Ramos (cell line): ENCODE measurements around the gene MKNK2.
"Not testable (repeated sequence)": the region's sequence is repeated elsewhere in the genome, so short reads cannot be mapped to it uniquely, and the experiment has no call there.

Experiments used
- in situ Hi-C: fragments of 300-500 bp; cut with MboI; formaldehyde crosslinking; loops from one replicate; pipeline ENCODE4 v1.14.3; 2022; ENCODE audit warnings: low sequenced_read_pairs; ENCODE audit not compliant: unreplicated experiment

The MKNK2 gene

GRCh38 chr19:2003874-2004273 lies 47.2 kb downstream of the MKNK2 start:
- in situ Hi-C loops, result no loop called here

DNA sequence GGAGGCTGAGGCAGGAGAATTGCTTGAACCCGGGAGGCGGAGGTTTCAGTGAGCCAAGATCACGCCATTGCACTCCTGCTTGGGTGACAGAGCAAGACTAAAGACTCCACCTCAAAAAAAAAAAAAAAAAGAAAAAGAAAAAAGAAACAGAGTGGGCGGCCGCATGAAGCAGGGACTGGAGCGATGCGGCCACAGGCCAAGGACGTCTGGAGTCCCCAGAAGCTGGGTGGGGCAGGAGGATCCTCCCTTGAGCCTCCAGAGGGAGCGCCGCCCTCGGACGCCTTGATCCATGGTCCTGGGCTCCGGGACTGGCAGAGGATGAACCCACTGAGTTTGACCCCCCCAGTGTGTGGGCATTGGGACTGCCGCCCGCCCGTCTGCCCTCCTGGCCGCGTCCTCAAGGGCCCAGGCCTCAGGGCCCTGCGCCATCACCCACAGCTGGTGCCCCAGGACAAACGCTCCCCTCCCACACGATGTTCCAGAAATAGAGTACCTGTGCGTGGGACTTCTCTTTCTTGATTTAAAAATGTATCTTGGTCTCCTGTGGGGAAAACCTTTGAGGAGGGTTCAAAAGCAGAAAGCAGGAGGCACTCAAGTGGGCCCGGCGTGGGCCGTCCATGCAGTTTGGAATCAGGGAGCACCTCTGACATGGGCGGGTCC lies 51.1 kb downstream of the MKNK2 start:
- in situ Hi-C loops, result no loop called here

DNA sequence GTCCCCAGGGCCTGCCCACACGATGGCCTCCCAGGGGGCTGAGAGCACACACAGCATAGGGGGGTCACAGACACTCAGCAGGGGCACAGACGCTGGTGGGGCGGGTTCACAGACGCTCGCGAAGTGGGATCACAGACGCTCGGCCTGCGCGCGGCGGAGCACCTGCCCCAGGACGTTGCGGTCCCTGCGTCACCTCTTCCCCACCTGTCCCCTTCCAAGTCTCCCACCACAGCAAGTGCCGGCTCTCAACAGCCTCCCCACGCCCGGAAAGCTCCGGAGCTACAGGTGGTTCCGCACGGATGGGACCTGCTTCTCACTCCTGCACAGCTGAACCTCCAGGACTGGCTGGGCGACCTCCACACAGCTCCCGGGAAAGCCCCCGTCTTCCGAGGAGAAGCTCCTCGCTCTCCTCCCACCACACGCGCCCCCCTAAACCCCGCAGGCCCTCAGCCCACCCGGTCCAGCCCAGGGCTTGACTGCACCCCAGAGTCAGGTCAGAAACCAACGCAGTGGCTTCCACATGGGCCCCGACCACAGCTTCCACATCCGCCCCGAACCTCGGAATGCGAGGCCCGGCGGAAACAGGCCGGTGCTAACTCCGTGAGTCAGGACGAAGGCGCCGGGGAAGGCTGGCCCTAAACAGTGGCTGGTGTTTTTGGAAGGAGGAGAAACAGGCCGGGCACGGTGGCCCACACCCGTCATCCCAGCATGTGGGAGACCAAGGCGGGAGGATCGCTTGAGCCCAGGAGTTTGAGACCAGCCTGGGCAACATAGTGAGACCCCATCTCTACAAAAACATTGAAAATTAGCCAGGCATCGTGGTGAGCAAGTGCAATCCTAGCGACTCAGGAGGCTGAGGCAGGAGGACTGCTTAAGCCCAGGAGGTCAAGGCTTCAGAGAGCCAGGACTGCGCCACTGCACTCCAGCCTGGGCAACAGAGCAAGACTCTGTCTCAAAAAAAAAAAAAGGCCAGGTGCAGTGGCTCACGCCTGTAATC lies 52.0 kb downstream of the MKNK2 start:
- in situ Hi-C loops, result no loop called here

- in situ Hi-C loops, result no loop called here
Observed at GRCh38 chr19:1997353-1998233, 53.5 kb downstream of the MKNK2 start.

DNA sequence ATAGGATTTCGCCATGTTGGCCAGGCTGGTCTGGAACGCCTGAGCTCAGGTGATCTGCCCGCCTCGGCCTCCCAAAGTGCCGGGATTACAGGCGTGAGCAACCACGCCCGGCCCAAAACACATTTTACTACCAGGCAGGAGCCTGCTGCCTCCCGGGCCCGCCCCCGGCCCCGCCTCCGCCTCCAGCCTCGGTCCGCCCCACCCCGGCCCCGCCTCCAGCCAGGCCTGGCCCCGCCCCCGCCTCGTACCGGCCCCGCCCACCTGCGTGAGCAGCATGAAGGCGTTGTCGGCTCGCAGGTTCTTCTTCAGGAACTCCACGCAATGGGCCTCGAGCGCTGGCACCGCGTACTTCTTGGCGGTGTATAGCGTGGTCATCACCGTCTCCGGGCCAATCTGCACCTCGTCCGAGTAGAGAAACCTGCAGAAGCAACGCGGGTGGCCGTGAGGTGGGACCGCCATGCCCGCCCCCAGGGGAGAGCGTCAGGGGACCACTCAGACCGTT lies 58.2 kb downstream of the MKNK2 start:
- in situ Hi-C loops, result no loop called here

DNA sequence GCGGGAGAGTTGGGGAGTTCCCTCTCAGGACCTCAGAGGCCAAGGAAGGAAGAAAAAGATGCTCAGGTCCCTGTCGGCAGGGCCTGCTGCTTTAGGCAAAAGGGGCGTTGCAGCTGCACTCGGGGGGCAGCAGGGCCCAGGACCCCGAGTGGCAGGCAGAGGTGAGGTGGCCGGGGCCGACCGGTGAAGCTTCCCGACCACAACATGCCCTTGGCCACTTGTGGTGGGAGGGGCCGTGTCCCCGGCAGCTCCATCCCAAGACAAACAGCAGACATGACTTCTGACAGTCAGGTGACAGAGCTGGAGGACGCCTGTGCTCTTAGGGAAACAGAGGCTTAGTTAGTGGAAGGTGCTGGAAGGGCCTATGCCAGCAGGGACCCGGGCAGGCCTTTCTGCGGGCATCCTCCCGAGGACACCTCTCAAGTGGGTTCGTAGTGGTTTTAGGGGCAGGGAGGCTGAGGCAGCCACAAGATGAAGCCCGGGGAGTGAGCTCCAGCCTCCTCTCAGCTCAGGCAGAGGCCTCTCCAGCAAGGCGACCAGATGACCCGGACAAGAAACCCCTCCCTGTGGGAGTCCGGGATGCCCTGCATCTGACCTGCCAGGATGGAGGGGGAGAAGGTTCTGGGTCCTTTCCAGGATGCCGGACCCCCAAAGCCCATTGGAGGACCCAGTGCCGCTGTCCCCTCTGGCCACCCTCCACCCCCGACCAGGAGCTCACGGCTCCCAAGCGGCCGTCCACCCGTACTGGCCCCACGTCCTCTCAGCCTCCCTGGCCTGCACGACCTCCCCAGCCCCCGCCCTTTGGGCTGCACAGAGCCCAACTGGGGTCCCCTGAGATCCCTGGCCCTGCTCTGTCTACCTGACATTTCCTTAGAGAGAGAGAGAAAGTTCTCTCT lies 59.8 kb downstream of the MKNK2 start:
- in situ Hi-C loops, result no loop called here

DNA sequence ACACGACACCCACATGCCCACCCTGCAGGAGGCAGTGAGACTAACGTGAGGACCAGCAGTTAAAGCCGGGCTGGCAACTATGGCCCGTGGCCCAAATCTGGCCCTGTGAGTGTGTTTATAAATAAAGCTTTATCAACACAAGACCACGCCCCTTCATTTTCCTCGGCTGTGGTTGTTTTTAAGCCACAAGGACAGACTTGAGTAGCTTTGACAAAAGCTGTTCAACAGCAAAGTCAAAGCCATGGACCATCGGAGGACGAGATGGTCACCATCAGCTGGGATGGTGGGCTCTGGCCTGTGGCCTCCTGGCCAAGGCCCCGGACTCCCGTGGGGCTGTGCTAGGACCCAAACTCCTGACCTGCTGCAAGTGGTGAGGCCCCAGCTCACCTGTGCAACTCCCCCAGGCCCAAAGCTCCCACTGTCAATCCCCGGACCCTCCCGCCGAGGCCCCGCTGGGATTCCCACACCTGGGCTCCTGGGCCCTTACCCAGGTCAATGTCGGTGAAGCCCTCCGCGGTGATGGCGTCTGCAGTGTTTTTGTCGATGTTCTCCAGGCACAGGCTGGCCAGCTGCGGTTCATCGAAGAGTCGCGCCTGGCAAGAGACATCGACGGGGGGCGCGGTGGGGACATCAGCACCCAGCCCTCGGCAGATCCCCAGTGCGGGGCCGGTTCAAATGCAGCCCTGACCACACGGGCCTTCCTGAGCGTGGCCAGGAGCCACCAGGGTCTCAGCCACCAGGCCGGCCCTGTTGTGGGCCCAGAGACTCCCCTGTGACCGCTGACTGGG lies 60.6 kb downstream of the MKNK2 start:
- in situ Hi-C loops, result no loop called here

DNA sequence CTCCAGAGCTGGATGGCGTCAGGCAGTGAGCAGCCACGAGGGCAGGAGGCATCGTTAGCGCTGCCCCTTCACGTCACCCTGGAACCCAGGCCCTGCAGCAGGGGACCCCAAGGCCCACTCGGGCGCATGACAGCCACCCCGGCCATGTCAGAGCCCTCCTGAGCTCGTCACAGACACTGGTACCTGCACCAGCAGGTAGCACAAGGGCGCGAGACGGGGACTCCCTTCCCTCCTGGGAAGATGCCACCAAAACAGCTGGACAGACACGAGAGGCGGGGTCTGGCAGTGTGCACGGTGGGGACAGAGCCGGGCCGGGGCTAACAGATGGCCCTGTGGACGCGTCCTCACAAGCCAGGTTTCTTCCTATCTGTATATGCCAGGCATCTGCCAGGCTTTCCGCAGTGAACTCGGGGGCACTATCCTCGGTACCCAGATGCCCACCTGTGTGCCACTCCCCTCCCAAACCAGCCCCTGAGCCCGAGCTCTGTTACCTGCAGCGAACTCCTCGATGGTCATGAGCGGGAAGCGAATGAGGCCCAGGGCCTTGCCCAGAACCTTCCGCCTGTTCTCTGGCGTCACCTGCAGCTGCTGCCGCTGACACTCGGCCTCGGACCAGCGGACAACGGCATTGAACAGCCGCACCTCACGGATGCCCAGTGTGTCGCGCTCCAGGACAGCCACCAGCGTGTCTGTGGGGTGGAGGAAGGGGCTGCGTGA lies 61.4 kb downstream of the MKNK2 start:
- in situ Hi-C loops, result no loop called here

DNA sequence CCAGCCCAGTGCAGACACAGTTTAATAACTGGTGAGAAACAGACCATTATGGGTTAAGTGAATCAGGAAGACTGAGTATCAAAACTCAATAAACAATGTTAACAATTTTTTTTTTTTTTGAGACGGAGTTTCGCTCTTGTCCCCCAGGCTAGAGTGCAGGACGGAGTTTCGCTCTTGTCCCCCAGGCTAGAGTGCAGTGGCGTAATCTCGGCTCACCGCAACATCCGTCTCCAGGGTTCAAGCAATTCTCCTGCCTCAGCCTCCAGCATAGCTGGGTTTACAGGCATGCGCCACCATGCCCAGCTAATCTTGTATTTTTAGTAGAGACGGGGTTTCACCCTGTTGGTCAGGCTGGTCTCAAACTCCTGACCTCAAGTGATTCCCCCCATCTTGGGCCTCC lies 62.6 kb downstream of the MKNK2 start:
- in situ Hi-C loops, result not testable (repeated sequence)
